GM12875 (cell line): ENCODE data around the gene SASH1.

Source experiments
- H3K4me3 ChIP-seq: one replicate; pipeline ENCODE4 v1.5.1; 2011; ENCODE audit warnings: low read depth, low read length, control low read depth
- TF ChIP-seq, protein P1 (sequence below): IDR thresholded peaks from 2 replicates; pipeline ENCODE4 v1.5.1; 2011; ENCODE audit warnings: low read depth, mild to moderate bottlenecking, control low read depth, inconsistent platforms, low read length, moderate library complexity, borderline replicate concordance; ENCODE audit not compliant: insufficient read depth

Gene SASH1

DNA sequence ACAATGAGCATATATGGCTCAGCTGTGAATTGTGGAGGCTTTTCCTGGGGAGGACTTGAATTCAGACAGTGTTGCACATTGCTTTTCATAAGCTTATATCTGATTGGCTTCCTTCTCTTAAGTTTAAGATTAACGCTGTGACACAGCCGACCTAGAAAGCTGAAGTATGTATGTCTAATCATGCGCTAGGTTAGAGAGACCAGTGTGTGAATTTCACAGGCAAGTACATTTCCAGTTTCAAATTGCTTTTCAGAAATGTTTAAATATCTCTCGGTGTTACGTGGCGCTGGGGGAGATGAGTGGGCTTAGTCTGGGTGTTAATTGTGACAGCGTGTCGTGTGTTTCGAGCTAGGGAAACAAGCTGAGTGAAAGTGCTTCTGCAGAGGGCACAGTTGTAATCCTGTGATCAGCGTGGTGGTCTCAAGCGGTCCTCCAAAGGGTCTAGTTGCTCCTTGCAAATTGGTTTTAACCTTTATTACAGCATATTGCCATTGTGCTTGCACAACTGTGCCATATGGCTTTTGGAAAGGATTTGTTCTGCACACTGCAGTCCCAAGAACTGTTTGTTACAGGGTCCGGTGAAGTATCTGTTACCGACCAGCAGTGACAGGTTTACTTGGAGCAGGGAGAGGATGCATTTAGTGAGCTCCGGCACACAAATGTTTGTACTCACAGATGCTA lies 166.6 kb downstream of the SASH1 start:
- no peak overlapping the region for H3K4me3 ChIP-seq
- TF ChIP-seq, protein P1, sequence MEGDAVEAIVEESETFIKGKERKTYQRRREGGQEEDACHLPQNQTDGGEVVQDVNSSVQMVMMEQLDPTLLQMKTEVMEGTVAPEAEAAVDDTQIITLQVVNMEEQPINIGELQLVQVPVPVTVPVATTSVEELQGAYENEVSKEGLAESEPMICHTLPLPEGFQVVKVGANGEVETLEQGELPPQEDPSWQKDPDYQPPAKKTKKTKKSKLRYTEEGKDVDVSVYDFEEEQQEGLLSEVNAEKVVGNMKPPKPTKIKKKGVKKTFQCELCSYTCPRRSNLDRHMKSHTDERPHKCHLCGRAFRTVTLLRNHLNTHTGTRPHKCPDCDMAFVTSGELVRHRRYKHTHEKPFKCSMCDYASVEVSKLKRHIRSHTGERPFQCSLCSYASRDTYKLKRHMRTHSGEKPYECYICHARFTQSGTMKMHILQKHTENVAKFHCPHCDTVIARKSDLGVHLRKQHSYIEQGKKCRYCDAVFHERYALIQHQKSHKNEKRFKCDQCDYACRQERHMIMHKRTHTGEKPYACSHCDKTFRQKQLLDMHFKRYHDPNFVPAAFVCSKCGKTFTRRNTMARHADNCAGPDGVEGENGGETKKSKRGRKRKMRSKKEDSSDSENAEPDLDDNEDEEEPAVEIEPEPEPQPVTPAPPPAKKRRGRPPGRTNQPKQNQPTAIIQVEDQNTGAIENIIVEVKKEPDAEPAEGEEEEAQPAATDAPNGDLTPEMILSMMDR = no peak

- H3K4me3 ChIP-seq = no peak overlapping the region
- TF ChIP-seq, protein P1 = no peak
Measured at GRCh38 chr6:148509800-148510581, 167.4 kb downstream of the SASH1 start.

DNA sequence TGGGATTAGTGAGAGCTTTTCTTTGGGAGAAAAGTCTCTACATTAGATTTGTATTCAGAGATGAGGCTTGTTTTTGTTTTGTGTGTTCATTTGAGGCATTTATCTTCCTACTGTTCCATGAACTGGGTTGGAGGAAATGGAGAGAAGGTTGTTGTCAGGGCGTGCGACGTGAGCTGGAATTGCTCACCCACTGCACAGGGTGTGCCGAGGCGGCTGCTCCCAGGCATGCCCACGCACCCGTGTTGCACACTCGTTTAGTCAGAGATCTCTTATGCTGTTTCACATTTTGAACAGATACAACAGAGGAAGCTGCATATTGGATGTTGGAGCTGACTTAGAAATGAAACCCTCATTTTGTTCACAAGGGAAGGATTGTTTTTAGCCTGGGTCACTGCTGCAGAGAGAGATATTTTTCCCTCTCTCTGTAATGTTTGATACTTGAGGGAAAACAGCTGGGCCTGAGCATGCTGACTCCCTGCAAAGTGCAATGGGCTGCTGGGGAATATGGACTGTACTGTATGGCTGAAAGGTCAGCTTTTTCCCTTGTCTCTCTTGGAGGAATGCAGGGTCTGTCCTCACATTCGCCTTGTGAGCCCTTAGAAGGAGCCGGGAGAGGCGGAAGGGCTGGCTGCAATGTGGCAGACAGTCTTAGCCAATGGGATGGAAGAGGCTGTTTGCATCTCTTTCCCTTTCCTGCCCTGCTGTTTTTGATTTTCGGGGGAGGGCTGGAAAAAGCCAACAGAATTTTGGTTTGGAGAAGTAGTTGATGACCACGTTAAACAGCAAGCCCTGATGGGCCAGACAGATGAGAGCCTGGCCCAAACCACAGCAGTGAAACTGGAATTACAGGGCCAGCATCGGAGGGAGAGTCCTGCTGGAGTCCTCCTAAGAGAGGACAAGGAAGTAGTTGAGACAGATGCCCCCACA lies 170.8 kb downstream of the SASH1 start:
- no peak overlapping the region for H3K4me3 ChIP-seq
- TF ChIP-seq, protein P1 = no peak

DNA sequence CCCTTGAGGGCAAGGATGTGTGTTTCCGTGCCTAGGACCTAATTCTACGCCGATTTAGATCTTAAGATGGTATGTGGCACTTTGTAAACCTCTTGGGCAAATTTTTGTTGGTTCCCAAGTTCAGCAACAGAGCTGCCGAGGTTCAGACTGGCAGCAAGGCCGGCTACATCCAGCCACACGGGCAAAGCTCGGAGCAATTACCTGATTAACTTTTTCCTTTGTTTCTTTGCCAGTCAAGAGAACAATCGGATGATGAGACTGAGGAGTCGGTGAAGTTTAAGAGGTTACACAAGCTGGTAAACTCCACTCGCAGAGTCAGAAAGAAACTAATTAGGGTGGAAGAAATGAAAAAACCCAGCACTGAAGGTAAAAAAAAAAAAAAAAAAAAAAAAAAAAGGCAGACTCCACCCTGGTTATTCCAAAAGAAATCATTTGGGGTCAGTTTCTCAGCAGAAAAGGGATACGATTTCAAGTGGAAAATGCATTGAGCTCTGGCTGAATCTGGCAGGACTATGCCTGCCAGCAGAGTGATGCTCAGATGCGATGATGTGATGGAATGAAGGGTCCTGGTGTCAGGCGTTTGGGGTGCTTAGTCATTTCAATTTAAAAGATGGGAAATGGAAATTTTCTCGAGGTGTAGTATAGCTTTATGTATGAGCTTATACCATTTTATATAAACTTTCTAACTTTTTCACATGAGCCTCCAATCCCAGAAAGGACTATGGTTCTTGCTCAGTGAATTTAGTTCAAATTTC lies 171.6 kb downstream of the SASH1 start:
- no peak overlapping the region for H3K4me3 ChIP-seq
- TF ChIP-seq, protein P1 = no peak

- TF ChIP-seq, protein P1 = no peak
- no peak overlapping the region for H3K4me3 ChIP-seq
Measured at GRCh38 chr6:148516217-148516616, 173.6 kb downstream of the SASH1 start.

DNA sequence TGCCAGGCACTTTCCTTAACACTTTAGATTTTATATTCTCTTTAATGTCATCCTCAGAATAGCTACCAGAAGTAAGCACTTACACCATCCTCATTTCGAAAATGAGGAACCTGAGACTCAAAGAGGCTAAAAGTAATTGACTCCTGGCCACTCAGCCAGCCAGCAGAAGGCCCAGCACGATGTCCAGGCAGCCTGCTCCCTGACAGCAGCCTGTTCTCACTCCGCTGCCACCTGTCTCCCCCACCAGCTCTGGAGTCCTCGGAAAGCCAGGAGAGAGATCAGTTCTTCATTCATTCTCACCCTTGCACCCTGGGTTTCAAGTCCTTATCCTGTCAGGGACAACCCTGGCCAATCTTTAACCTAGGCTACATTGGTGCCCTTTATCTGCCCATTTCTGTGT lies 174.0 kb downstream of the SASH1 start:
- TF ChIP-seq, protein P1 = no peak
- H3K4me3 ChIP-seq = no peak overlapping the region
